Measurements from ENCODE around the gene ZMYND15. TPM values are rescaled to one million over a fixed set of nuclear protein-coding genes. Genes with fewer than 3 reads are reported as not detected.

ZMYND15 gene
- total and polyA plus RNA-seq, 2 of the 13 experiments (the other 11 are each of a cell fraction or from before 2014, with no cell fraction given), result 0.24 to 2.7 TPM

GRCh38 chr17:4764595-4764994 is 25.0 kb downstream of the ZMYND15 start:
- Histone ChIP-seq H3K9me3 (ENCODE audit: low read length) (no peaks in the 10 kb centered on the region), H2AFZ (ENCODE audit: low read length) (peak overlapping the region; percentile 61), H3K27ac (ENCODE audit: extremely low read length, insufficient read depth, low read length) (no peak overlapping the region), H4K20me1 (ENCODE audit: insufficient read depth, low read length) (no peaks in the 10 kb centered on the region), H3K4me1 (ENCODE audit: insufficient read depth, low read length) (peaks cover 56% of the 10 kb centered on the region), H3K4me2 (ENCODE audit: low read depth, low read length) (no peak overlapping the region), H3K9ac (ENCODE audit: insufficient read depth, low read depth, low read length) (no peak overlapping the region), H3K27me3 (ENCODE audit: control insufficient read depth in 1 of 2, insufficient read depth in 2 of 2, low read length in 2 of 2) (no peaks in the 10 kb centered on the region), H3K4me3 (replicated peaks in 1 of 3; ENCODE audit: insufficient read depth in 1 of 3, low read depth in 2 of 3, low read length in 3 of 3) (no peak overlapping the region), H3K36me3 (replicated peaks in 1 of 2; ENCODE audit: control insufficient read depth in 1 of 2, insufficient read depth in 2 of 2, low read length in 2 of 2) (no peaks in the 10 kb centered on the region), H3K79me2 (ENCODE audit: insufficient read depth, low read length) (no peaks in the 10 kb centered on the region)
- ATAC-seq (no peak), DNase-seq (ENCODE audit: low spot score) (no peak), FAIRE-seq (no peak)
- intact Hi-C loops (cut with micrococcal nuclease; ENCODE audit: unreplicated experiment) (no loop called here), in situ Hi-C loops (cut with HindIII; ENCODE audit: extremely low pct_ligation_motif_present, low pct_unique_long_range_greater_than_20kb) (no loop called here)
- ChIA-PET CTCF (ENCODE audit: low intra/inter-chr PET ratio, low total read pairs) (no interaction called here), POLR2A (interaction anchor here (1.2 to 3.3 kb wide), 2 partner anchors 14 to 54 kb away, joined by 3 to 14 read pairs; partner anchors contain the start of gene ARRB2)
- BruUV-seq (replicated peaks), result no TSS peak
- WGBS (ENCODE audit: low lambda C conversion rate), result 84% methylated on average over 3 of the region's 3 CpGs
- no peak for TF ChIP-seq CSRNP1 (CRISPR knock-in tag; IDR thresholded peaks at IDR 0.05)
- no peak for TF ChIP-seq CREM (IDR thresholded peaks at IDR 0.05)
- TF ChIP-seq CREM (CRISPR knock-in tag; IDR thresholded peaks at IDR 0.05), result no peak
- no peak for TF ChIP-seq ZNF546 (CRISPR knock-in tag; conservative IDR thresholded peaks at IDR 0.05)
- TF ChIP-seq FOXK1 (CRISPR knock-in tag; IDR thresholded peaks at IDR 0.05; ENCODE audit: borderline replicate concordance, low read depth), result no peak
- TF ChIP-seq GATAD2A (CRISPR knock-in tag; IDR thresholded peaks at IDR 0.05), result no peak
- no peak for TF ChIP-seq TRIM22 (IDR thresholded peaks at IDR 0.05)
- TF ChIP-seq SCMH1 (CRISPR knock-in tag; IDR thresholded peaks at IDR 0.05; ENCODE audit: borderline replicate concordance), result no peak
- TF ChIP-seq, protein P1, sequence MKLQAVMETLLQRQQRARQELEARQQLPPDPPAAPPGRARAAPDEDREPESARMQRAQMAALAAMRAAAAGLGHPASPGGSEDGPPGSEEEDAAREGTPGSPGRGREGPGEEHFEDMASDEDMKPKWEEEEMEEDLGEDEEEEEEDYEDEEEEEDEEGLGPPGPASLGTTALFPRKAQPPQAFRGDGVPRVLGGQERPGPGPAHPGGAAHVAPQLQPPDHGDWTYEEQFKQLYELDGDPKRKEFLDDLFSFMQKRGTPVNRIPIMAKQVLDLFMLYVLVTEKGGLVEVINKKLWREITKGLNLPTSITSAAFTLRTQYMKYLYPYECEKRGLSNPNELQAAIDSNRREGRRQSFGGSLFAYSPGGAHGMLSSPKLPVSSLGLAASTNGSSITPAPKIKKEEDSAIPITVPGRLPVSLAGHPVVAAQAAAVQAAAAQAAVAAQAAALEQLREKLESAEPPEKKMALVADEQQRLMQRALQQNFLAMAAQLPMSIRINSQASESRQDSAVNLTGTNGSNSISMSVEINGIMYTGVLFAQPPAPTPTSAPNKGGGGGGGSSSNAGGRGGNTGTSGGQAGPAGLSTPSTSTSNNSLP (IDR thresholded peaks at IDR 0.05; ENCODE audit: low read depth, low read length), result no peak
- no peak for TF ChIP-seq ATAD3A (CRISPR knock-in tag; IDR thresholded peaks at IDR 0.05)
- no peak for TF ChIP-seq PTBP1 (IDR thresholded peaks at IDR 0.05; ENCODE audit: low read depth, low read length, poor library complexity, severe bottlenecking)
